Adipocyte (in vitro differentiated cells): ENCODE data around the gene HSPBP1.
A peak's percentile ranks its signal among the peaks of the same experiment; 100 is the strongest.

Experiments used
- DNase-seq: peaks from one replicate; pipeline ENCODE4 v3.0.0-alpha.2; 2015; ENCODE audit warnings: low read depth
- H3K27me3 ChIP-seq: replicated peaks from 2 replicates; pipeline ENCODE4 v1.7.0; 2013; ENCODE audit warnings: mild to moderate bottlenecking, low read length, moderate library complexity; ENCODE audit not compliant: control insufficient read depth, insufficient read depth
- H3K36me3 ChIP-seq: 2 replicates; pipeline ENCODE4 v1.7.0; 2013; ENCODE audit warnings: low read length, mild to moderate bottlenecking, moderate library complexity; ENCODE audit not compliant: control insufficient read depth, insufficient read depth, severe bottlenecking
- H3K4me1 ChIP-seq: 2 replicates; pipeline ENCODE4 v1.7.0; 2013; ENCODE audit warnings: mild to moderate bottlenecking, low read length, moderate library complexity; ENCODE audit not compliant: control insufficient read depth, insufficient read depth
- H3K4me3 ChIP-seq: 2 replicates; pipeline ENCODE4 v1.7.0; 2013; ENCODE audit warnings: mild to moderate bottlenecking, low read length, moderate library complexity
- H3K9ac ChIP-seq: 2 replicates; pipeline ENCODE4 v1.7.0; 2013; ENCODE audit warnings: mild to moderate bottlenecking, low read length, moderate library complexity
- H3K9me3 ChIP-seq: 2 replicates; pipeline ENCODE4 v1.7.0; 2013; ENCODE audit warnings: mild to moderate bottlenecking, low read length, moderate library complexity; ENCODE audit not compliant: control insufficient read depth

The HSPBP1 gene

GRCh38 chr19:55284405-55285058, 4.6 kb upstream of the HSPBP1 start:
- Histone ChIP-seq H3K4me3 (no peak overlapping the region), H3K9me3 (no peaks in the 10 kb centered on the region), H3K27me3 (no peaks in the 10 kb centered on the region), H3K4me1 (peaks cover 11% of the 10 kb centered on the region), H3K36me3 (no peaks in the 10 kb centered on the region), H3K9ac (no peak overlapping the region)
- DNase-seq = peak; percentile 8

- no peaks in the 10 kb centered on the region for H3K36me3 ChIP-seq
- H3K4me3 ChIP-seq = no peak within 1 kb of the TSS
- H3K9me3 ChIP-seq = no peaks in the 10 kb centered on the region
- peaks cover 19% of the 10 kb centered on the region for H3K4me1 ChIP-seq
- peak; percentile 87 for DNase-seq
- H3K9ac ChIP-seq = no peak within 1 kb of the TSS
- no peaks in the 10 kb centered on the region for H3K27me3 ChIP-seq
These were observed 3.9 kb upstream of the HSPBP1 start, which contains the start of gene BRSK1 for GRCh38 chr19:55283548-55284377. BRSK1 (plus strand) TSS chr19:55283997; CDS start chr19:55284443, 446 bp downstream.

GRCh38 chr19:55279340-55279739, 570 bp downstream of the HSPBP1 start:
- H3K9me3 ChIP-seq = no peaks in the 10 kb centered on the region
- peaks cover 7% of the 10 kb centered on the region for H3K36me3 ChIP-seq
- peaks cover 19% of the 10 kb centered on the region for H3K4me1 ChIP-seq
- no peaks in the 10 kb centered on the region for H3K27me3 ChIP-seq
- peak overlapping the region; percentile 92 for H3K4me3 ChIP-seq
- peak overlapping the region; percentile 84 for H3K9ac ChIP-seq
- peak; percentile 8 for DNase-seq

GRCh38 chr19:55278391-55279135, 1.3 kb downstream of the HSPBP1 start:
- Histone ChIP-seq H3K27me3 (no peaks in the 10 kb centered on the region), H3K36me3 (peaks cover 12% of the 10 kb centered on the region), H3K4me3 (peak overlapping the region; percentile 92), H3K9me3 (no peaks in the 10 kb centered on the region), H3K4me1 (peaks cover 19% of the 10 kb centered on the region), H3K9ac (no peak overlapping the region)
- no peak for DNase-seq

GRCh38 chr19:55277494-55277893, 2.4 kb downstream of the HSPBP1 start:
- Histone ChIP-seq H3K27me3 (no peaks in the 10 kb centered on the region), H3K4me1 (peaks cover 19% of the 10 kb centered on the region), H3K9ac (no peak overlapping the region), H3K36me3 (peaks cover 21% of the 10 kb centered on the region), H3K4me3 (no peak overlapping the region), H3K9me3 (no peaks in the 10 kb centered on the region)
- no peak for DNase-seq

- DNase-seq = no peak
- Histone ChIP-seq H3K9me3 (no peaks in the 10 kb centered on the region), H3K27me3 (no peaks in the 10 kb centered on the region), H3K4me3 (no peak overlapping the region), H3K9ac (no peak overlapping the region), H3K36me3 (peaks cover 25% of the 10 kb centered on the region), H3K4me1 (peaks cover 19% of the 10 kb centered on the region)
These were observed 3.0 kb downstream of the HSPBP1 start for GRCh38 chr19:55276720-55277430.

GRCh38 chr19:55275851-55276719, 3.8 kb downstream of the HSPBP1 start:
- Histone ChIP-seq H3K9ac (no peak overlapping the region), H3K36me3 (peaks cover 25% of the 10 kb centered on the region), H3K9me3 (no peaks in the 10 kb centered on the region), H3K27me3 (no peaks in the 10 kb centered on the region), H3K4me3 (no peak overlapping the region), H3K4me1 (peaks cover 16% of the 10 kb centered on the region)
- no peak for DNase-seq

- no peaks in the 10 kb centered on the region for H3K27me3 ChIP-seq
- H3K9me3 ChIP-seq = no peaks in the 10 kb centered on the region
- no peak for DNase-seq
- no peak overlapping the region for H3K4me3 ChIP-seq
- H3K4me1 ChIP-seq = peaks cover 4% of the 10 kb centered on the region
- peaks cover 25% of the 10 kb centered on the region for H3K36me3 ChIP-seq
- H3K9ac ChIP-seq = no peak overlapping the region
These were observed 5.8 kb downstream of the HSPBP1 start for GRCh38 chr19:55273978-55274707.

GRCh38 chr19:55272142-55272541, 7.8 kb downstream of the HSPBP1 start:
- Histone ChIP-seq H3K36me3 (peaks cover 21% of the 10 kb centered on the region), H3K27me3 (no peaks in the 10 kb centered on the region), H3K9ac (no peak overlapping the region), H3K4me1 (no peaks in the 10 kb centered on the region), H3K9me3 (no peaks in the 10 kb centered on the region), H3K4me3 (no peak overlapping the region)
- no peak for DNase-seq
